H1 (cell line): ENCODE measurements around the gene SMARCD2.

Experiments used
- ASH2L ChIP-seq: fragments of 200-600, 300-600 bp; sonication (generic); IDR thresholded peaks from one replicate; pipeline ENCODE4 v1.7.1; 2017; ENCODE audit warnings: low read length
- CEBPB ChIP-seq: IDR thresholded peaks from 2 replicates; pipeline ENCODE4 v1.6.1; 2012; ENCODE audit warnings: low read depth, low read length
- CTCF ChIP-seq, 3 experiments: IDR thresholded peaks; 1 replicate in 2 of 3; 2 replicates in 1 of 3; pipeline versions ENCODE4 v1.5.1 to v1.6.1; 2011; ENCODE audit warnings: low read length in 3 of 3, mild to moderate bottlenecking in 3 of 3, inconsistent platforms in 2 of 3, low read depth in 1 of 3, moderate library complexity in 1 of 3; ENCODE audit not compliant: insufficient read depth in 1 of 3; ENCODE audit errors: control extremely low read depth in 1 of 3
- GTF2F1 ChIP-seq: IDR thresholded peaks from 2 replicates; pipeline ENCODE4 v1.6.1; 2012; ENCODE audit warnings: low read depth, low read length, improper control_type of control experiment, borderline replicate concordance
- MAX ChIP-seq: IDR thresholded peaks from 2 replicates; pipeline ENCODE4 v1.6.1; 2012; ENCODE audit warnings: inconsistent platforms
- NRF1 ChIP-seq: IDR thresholded peaks from 2 replicates; pipeline ENCODE4 v1.6.1; 2011; ENCODE audit warnings: mild to moderate bottlenecking, low read depth, low read length, improper control_type of control experiment
- POLR2A ChIP-seq, 2 experiments: IDR thresholded peaks; 1 replicate in 1 of 2; 2 replicates in 1 of 2; pipeline ENCODE4 v1.6.1; 2011; ENCODE audit warnings: low read depth in 2 of 2, low read length in 2 of 2, mild to moderate bottlenecking in 2 of 2; ENCODE audit errors: control extremely low read depth in 1 of 2
- RAD21 ChIP-seq, 2 experiments: IDR thresholded peaks in 1 of 2; conservative IDR thresholded peaks in 1 of 2; 2 replicates each; pipeline ENCODE4 v1.6.1; 2011; ENCODE audit warnings: low read depth in 2 of 2, low read length in 2 of 2, improper control_type of control experiment in 1 of 2, inconsistent platforms in 1 of 2, mild to moderate bottlenecking in 1 of 2, moderate library complexity in 1 of 2
- SP1 ChIP-seq: IDR thresholded peaks from 2 replicates; pipeline ENCODE4 v1.6.1; 2011; ENCODE audit warnings: low read depth, low read length
- TBP ChIP-seq: IDR thresholded peaks from 2 replicates; pipeline ENCODE4 v1.6.1; 2011; ENCODE audit warnings: low read depth, low read length, improper control_type of control experiment
- ZNF274 ChIP-seq: IDR thresholded peaks from 2 replicates; pipeline ENCODE4 v1.7.0; 2012; ENCODE audit warnings: low read length, borderline replicate concordance; ENCODE audit errors: extremely low read depth

GRCh38 chr17:63809970-63810369 is 32.5 kb downstream of the SMARCD2 start:
- TF ChIP-seq CTCF (IDR thresholded peaks at IDR 0.05; ENCODE audit: control extremely low read depth in 1 of 3, insufficient read depth in 1 of 3, low read depth in 1 of 3, low read length in 3 of 3) (no peak), NRF1 (no peak), ZNF274 (no peak), POLR2A (IDR thresholded peaks at IDR 0.05; ENCODE audit: control extremely low read depth in 1 of 2, low read depth in 2 of 2, low read length in 2 of 2) (no peak), ASH2L (no peak), TBP (no peak), MAX (no peak), SP1 (no peak), GTF2F1 (no peak), RAD21 (IDR thresholded peaks at IDR 0.05 in 1 of 2, conservative IDR thresholded peaks at IDR 0.05 in 1 of 2; ENCODE audit: low read depth in 2 of 2, low read length in 2 of 2) (no peak), CEBPB (no peak)
